Activated T-cell treated with anti-CD3 and anti-CD28 coated beads, Interleukin-2, amount 50 U/mL, for 4 hours (primary cell): ENCODE results near the gene SLX1A. TPM values are rescaled to one million over a fixed set of nuclear protein-coding genes. Genes with fewer than 3 reads are reported as not detected.
A peak's percentile ranks its signal among the peaks of the same experiment; 100 is the strongest.
"Not testable (repeated sequence)": the region's sequence is repeated elsewhere in the genome, so short reads cannot be mapped to it uniquely, and the experiment has no call there.

Experiments used
- ATAC-seq, 2 donors: fragments of 200-7000 bp; cut with Tn5 transposase; one replicate each; pipeline ENCODE4 v1.10.0; 2021
- DNase-seq: peaks from one replicate; pipeline ENCODE4 v3.0.0-alpha.2; 2020
- H3K27me3 Mint-ChIP-seq: one replicate; pipeline ENCODE4 v1.8.0; 2021; ENCODE audit warnings: low read depth, mixed read lengths
- H3K36me3 Mint-ChIP-seq: one replicate; pipeline ENCODE4 v1.8.0; 2022; ENCODE audit warnings: mixed read lengths; ENCODE audit not compliant: insufficient read depth
- H3K4me1 Mint-ChIP-seq: one replicate; pipeline ENCODE4 v1.8.0; 2021; ENCODE audit warnings: low read depth, mixed read lengths
- H3K4me3 Mint-ChIP-seq: one replicate; pipeline ENCODE4 v1.8.0; 2021; ENCODE audit warnings: mild to moderate bottlenecking, moderate library complexity, mixed read lengths
- H3K9me3 Mint-ChIP-seq: one replicate; pipeline ENCODE4 v1.8.0; 2021; ENCODE audit warnings: mixed read lengths
- total RNA-seq, 3 donors: library from RNA; stranded (reverse); gene quantifications; one replicate each; pipeline ENCODE4 v1.2.1, GENCODE V29; 2021

SLX1A gene
- total RNA-seq, 3 donors from 2014 or later: 84.5 to 110 (median 95.6) TPM

- not testable (repeated sequence) for H3K4me3 Mint-ChIP-seq, ATAC-seq, H3K9me3 Mint-ChIP-seq, DNase-seq, H3K27me3 Mint-ChIP-seq
- H3K36me3 Mint-ChIP-seq: peaks cover 12% of the 10 kb centered on the region
- peaks cover 16% of the 10 kb centered on the region for H3K4me1 Mint-ChIP-seq
Observed at GRCh38 chr16:30191158-30191557, 2.5 kb upstream of the SLX1A start.

- not testable (repeated sequence) for DNase-seq
Observed at GRCh38 chr16:30193098-30193497, 577 bp upstream of the SLX1A start.

GRCh38 chr16:30194172-30194925 is 674 bp downstream of the SLX1A start:
- not testable (repeated sequence) for H3K4me3 Mint-ChIP-seq, DNase-seq, H3K36me3 Mint-ChIP-seq, H3K9me3 Mint-ChIP-seq, H3K27me3 Mint-ChIP-seq, H3K4me1 Mint-ChIP-seq
- ATAC-seq: peak; percentile 81 to 82

More at GRCh38 chr16:30193098-30193497, 577 bp upstream of the SLX1A start:
- H3K9me3 Mint-ChIP-seq, H3K27me3 Mint-ChIP-seq, H3K4me1 Mint-ChIP-seq, H3K36me3 Mint-ChIP-seq, H3K4me3 Mint-ChIP-seq: not testable (repeated sequence)
- ATAC-seq: peak; percentile 24 to 27

- H3K36me3 Mint-ChIP-seq, ATAC-seq, DNase-seq, H3K9me3 Mint-ChIP-seq, H3K27me3 Mint-ChIP-seq, H3K4me1 Mint-ChIP-seq, H3K4me3 Mint-ChIP-seq: not testable (repeated sequence)
Observed at GRCh38 chr16:30197001-30197400, 3.3 kb downstream of the SLX1A start.

GRCh38 chr16:30199049-30199448 is 5.4 kb downstream of the SLX1A start, which contains the start of gene SULT1A3:
Gene SULT1A3 (plus strand): TSS chr16:30199255. CDS start chr16:30200729, 1,474 bp downstream.
- not testable (repeated sequence) for H3K27me3 Mint-ChIP-seq, H3K36me3 Mint-ChIP-seq, DNase-seq, H3K9me3 Mint-ChIP-seq, H3K4me1 Mint-ChIP-seq, ATAC-seq, H3K4me3 Mint-ChIP-seq

GRCh38 chr16:30199608-30200343 is 6.1 kb downstream of the SLX1A start:
- H3K36me3 Mint-ChIP-seq, H3K4me3 Mint-ChIP-seq, DNase-seq, H3K9me3 Mint-ChIP-seq, ATAC-seq, H3K27me3 Mint-ChIP-seq, H3K4me1 Mint-ChIP-seq: not testable (repeated sequence)

- not testable (repeated sequence) for H3K9me3 Mint-ChIP-seq, H3K4me3 Mint-ChIP-seq, H3K4me1 Mint-ChIP-seq, H3K27me3 Mint-ChIP-seq, H3K36me3 Mint-ChIP-seq
- DNase-seq: peak; percentile 3
- peak; percentile 67 to 71 for ATAC-seq
Observed at GRCh38 chr16:30205541-30206236, 12.0 kb downstream of the SLX1A start.

GRCh38 chr16:30206252-30206651 is 12.6 kb downstream of the SLX1A start:
- DNase-seq, H3K4me1 Mint-ChIP-seq, H3K36me3 Mint-ChIP-seq, H3K27me3 Mint-ChIP-seq, H3K9me3 Mint-ChIP-seq, H3K4me3 Mint-ChIP-seq: not testable (repeated sequence)
- ATAC-seq: peak; percentile 67 to 78

- not testable (repeated sequence) for DNase-seq, H3K9me3 Mint-ChIP-seq, H3K27me3 Mint-ChIP-seq, H3K4me1 Mint-ChIP-seq, H3K4me3 Mint-ChIP-seq, H3K36me3 Mint-ChIP-seq
- peak; percentile 29 to 36 for ATAC-seq
Observed at GRCh38 chr16:30207063-30207704, 13.5 kb downstream of the SLX1A start.

- not testable (repeated sequence) for H3K9me3 Mint-ChIP-seq, H3K4me3 Mint-ChIP-seq, H3K4me1 Mint-ChIP-seq, H3K36me3 Mint-ChIP-seq, H3K27me3 Mint-ChIP-seq
- peak in 1 of 2 donors; percentile 22 for ATAC-seq
- peak; percentile 9 for DNase-seq
Observed at GRCh38 chr16:30209032-30209431, 15.4 kb downstream of the SLX1A start.

GRCh38 chr16:30211414-30211813 is 17.7 kb downstream of the SLX1A start:
- H3K27me3 Mint-ChIP-seq, H3K9me3 Mint-ChIP-seq, DNase-seq, H3K4me1 Mint-ChIP-seq, H3K36me3 Mint-ChIP-seq, H3K4me3 Mint-ChIP-seq: not testable (repeated sequence)
- ATAC-seq: peak; percentile 23 to 44

- H3K27me3 Mint-ChIP-seq, H3K9me3 Mint-ChIP-seq, ATAC-seq, H3K4me3 Mint-ChIP-seq, H3K36me3 Mint-ChIP-seq, H3K4me1 Mint-ChIP-seq: not testable (repeated sequence)
- peak; percentile 1 for DNase-seq
Observed at GRCh38 chr16:30217082-30217481, 23.4 kb downstream of the SLX1A start.
